GM12878 (cell line): ENCODE data around the gene GPRC5B. TPM values are rescaled to one million over a fixed set of nuclear protein-coding genes. Genes with fewer than 3 reads are reported as not detected.

Source experiments
- ATAC-seq: fragments of 200-7000 bp; cut with Tn5 transposase; 3 replicates; pipeline ENCODE4 v1.9.1; 2020; ENCODE audit warnings: mild to moderate bottlenecking, moderate library complexity
- BruUV-seq: library from RNA; stranded (reverse); fragments of 400-500 nt; replicated peaks from 2 replicates; lab custom pipeline; 2021; lab: Mats Ljungman, UMichigan
- CTCF ChIA-PET: fragments of 300-600 bp; sonication (Branson Sonifier 250); formaldehyde crosslinking; extraction: SDS; loops from one replicate; lab custom pipeline; 2021; ENCODE audit warnings: inconsistent platforms; lab: Yijun Ruan, JAX
- POLR2A ChIA-PET: fragments of 350-600 bp; formaldehyde crosslinking; extraction: SDS; loops from one replicate; lab custom pipeline; 2021; ENCODE audit warnings: inconsistent platforms; lab: Charles Lee
- RAD21 ChIA-PET: fragments of 300-600 bp; sonication (Branson Sonifier 250); formaldehyde crosslinking; loops from one replicate; lab custom pipeline; 2023; ENCODE audit warnings: antibody characterized with exemption; ENCODE audit not compliant: unreplicated experiment; lab: Charles Lee
- SMC1A ChIA-PET: fragments of 300-600 bp; sonication (Branson Sonifier 250); formaldehyde crosslinking; loops from one replicate; lab custom pipeline; 2023; ENCODE audit not compliant: unreplicated experiment, uncharacterized antibody; lab: Charles Lee
- DNase-seq: peaks from one replicate; pipeline ENCODE4 v3.0.0-alpha.2; 2011; ENCODE audit warnings: low read depth, low spot score
- FAIRE-seq: peaks from 3 replicates; lab custom pipeline; 2011; peaks lifted over from hg19 to GRCh38; lab: Jason Lieb, UNC
- H2AFZ ChIP-seq: 2 replicates; pipeline ENCODE4 v1.6.0; 2011; ENCODE audit warnings: low read depth, low read length, control low read depth; ENCODE audit not compliant: control insufficient read depth
- H3K27ac ChIP-seq: 2 replicates; pipeline ENCODE4 v1.5.1; 2011; ENCODE audit warnings: control low read depth; ENCODE audit not compliant: control insufficient read depth, insufficient read depth
- H3K27me3 ChIP-seq, 2 experiments: replicated peaks in 1 of 2; 2 replicates each; pipeline versions ENCODE4 v1.6.0 to v1.6.1; 2011; ENCODE audit warnings: low read length in 1 of 2; ENCODE audit not compliant: control insufficient read depth in 2 of 2, insufficient read depth in 2 of 2
- H3K36me3 ChIP-seq, 2 experiments: 2 replicates each; pipeline ENCODE4 v1.5.1; 2011; ENCODE audit warnings: low read length in 1 of 2; ENCODE audit not compliant: control insufficient read depth in 2 of 2, insufficient read depth in 2 of 2
- H3K4me1 ChIP-seq: 2 replicates; pipeline ENCODE4 v1.6.1; 2011; ENCODE audit warnings: mild to moderate bottlenecking, low read length, moderate library complexity, mixed read lengths; ENCODE audit not compliant: control insufficient read depth, insufficient read depth
- H3K4me2 ChIP-seq: 2 replicates; pipeline ENCODE4 v1.6.0; 2011; ENCODE audit warnings: control low read depth; ENCODE audit not compliant: control insufficient read depth, insufficient read depth
- H3K4me3 ChIP-seq: fragments of 200-600 bp; sonication (generic); 2 replicates; pipeline ENCODE4 v1.5.1; 2016
- H3K79me2 ChIP-seq: 2 replicates; pipeline ENCODE4 v1.6.0; 2011; ENCODE audit warnings: low read length; ENCODE audit not compliant: control insufficient read depth, insufficient read depth
- H3K9ac ChIP-seq: 2 replicates; pipeline ENCODE4 v1.8.0; 2011; ENCODE audit warnings: low read length, control low read depth, mixed read lengths; ENCODE audit not compliant: control insufficient read depth, insufficient read depth
- H3K9me3 ChIP-seq: replicated peaks from 3 replicates; pipeline ENCODE4 v1.5.1; 2011; ENCODE audit warnings: mild to moderate bottlenecking, low read length; ENCODE audit not compliant: control insufficient read depth, insufficient read depth
- H4K20me1 ChIP-seq: 2 replicates; pipeline ENCODE4 v1.6.0; 2011; ENCODE audit not compliant: control insufficient read depth, insufficient read depth
- ATF3 ChIP-seq: IDR thresholded peaks from 2 replicates; pipeline ENCODE4 v1.6.1; 2011; ENCODE audit warnings: low read depth, mild to moderate bottlenecking, low read length, moderate library complexity, borderline replicate concordance; ENCODE audit errors: extremely low read depth
- CBFB ChIP-seq: IDR thresholded peaks from 2 replicates; pipeline ENCODE4 v1.6.1; 2016; ENCODE audit warnings: antibody characterized with exemption, low read depth
- DPF2 ChIP-seq: fragments of 450-650 bp; IDR thresholded peaks from 2 replicates; pipeline ENCODE4 v1.6.1; 2017; ENCODE audit warnings: mild to moderate bottlenecking
- FOS ChIP-seq: IDR thresholded peaks from 3 replicates; pipeline ENCODE4 v1.6.1; 2011; ENCODE audit warnings: borderline replicate concordance; ENCODE audit not compliant: insufficient read length; ENCODE audit errors: extremely low read depth
- GABPA ChIP-seq: IDR thresholded peaks from 2 replicates; pipeline ENCODE4 v1.6.1; 2014; ENCODE audit warnings: antibody characterized with exemption, low read depth, mild to moderate bottlenecking, inconsistent platforms
- NR2C2 ChIP-seq: IDR thresholded peaks from 2 replicates; pipeline ENCODE4 v1.6.1; 2011; ENCODE audit warnings: borderline replicate concordance, low read depth; ENCODE audit not compliant: control insufficient read depth, insufficient read length
- PKNOX1 ChIP-seq: fragments of 450-650 bp; IDR thresholded peaks from 2 replicates; pipeline ENCODE4 v1.6.1; 2016; ENCODE audit warnings: mild to moderate bottlenecking
- RELA ChIP-seq: fragments of 450-650 bp; IDR thresholded peaks from 2 replicates; pipeline ENCODE4 v1.8.0; 2014; ENCODE audit warnings: borderline replicate concordance; ENCODE audit not compliant: partially characterized antibody
- SMAD1 ChIP-seq: fragments of 450-650 bp; IDR thresholded peaks from 2 replicates; pipeline ENCODE4 v1.6.1; 2018; ENCODE audit warnings: mild to moderate bottlenecking, low read depth; ENCODE audit not compliant: partially characterized antibody
- WRNIP1 ChIP-seq: IDR thresholded peaks from 2 replicates; pipeline ENCODE4 v1.6.1; 2011; ENCODE audit warnings: low read depth, low read length, improper control_type of control experiment, borderline replicate concordance
- YY1 ChIP-seq: IDR thresholded peaks from 2 replicates; pipeline ENCODE4 v1.6.1; 2011; ENCODE audit warnings: low read depth, mild to moderate bottlenecking, low read length
- ZBTB11 ChIP-seq: fragments of 450-650 bp; formaldehyde crosslinking; IDR thresholded peaks from 2 replicates; pipeline ENCODE4 v1.5.0; 2022; ENCODE audit warnings: mild to moderate bottlenecking, missing genetic modification characterization
- WGBS: methylation state at CpG from one replicate; pipeline ENCODE4 v1.1.6; 2016; ENCODE audit warnings: low lambda C conversion rate; ENCODE audit not compliant: insufficient replicate concordance, insufficient coverage; ENCODE audit errors: missing lambda C conversion rate; 5-methylcytosine and 5-hydroxymethylcytosine counted together
- in situ Hi-C: fragments of 300-500 bp; cut with MboI; formaldehyde crosslinking; loops from 9 replicates; pipeline ENCODE4 v1.14.3; 2018; ENCODE audit warnings: mixed read lengths
- intact Hi-C: fragments of 100-400 bp; cut with micrococcal nuclease; formaldehyde crosslinking; loops from one replicate; pipeline ENCODE4 v1.14.2; 2022; ENCODE audit not compliant: unreplicated experiment
- polyA plus RNA-seq, 11 experiments: library from polyadenylated mRNA; depleted of rRNA in 4 of 11; unstranded in 6 of 11; stranded (reverse) in 5 of 11; fragments of >200 nt; fragmentation: Nextera tagmentation in 4 of 11; fragmentation: Illumina TruSeq in 1 of 11; extraction: Ambion mirVana in 4 of 11; extraction: Trizol in 1 of 11; gene quantifications; 1 replicate in 1 of 11; 2 replicates in 10 of 11; pipeline versions ENCODE4 v1.2.1 to v1.2.3, GENCODE V29; 2011 to 2016; ENCODE audit warnings: inconsistent platforms in 2 of 11, missing spikeins in 2 of 11, low read depth in 1 of 11
- total RNA-seq, 4 experiments: library from RNA; depleted of rRNA in 3 of 4; stranded (reverse); fragments of >200 nt in 3 of 4; fragmentation: Illumina TruSeq in 1 of 4; extraction: Trizol in 1 of 4; gene quantifications; 2 replicates each; pipeline versions ENCODE4 v1.2.1 to v1.2.3, GENCODE V29; 2013 to 2021

The GPRC5B gene
- total and polyA plus RNA-seq, 10 of the 15 experiments (the other 5 are each of a cell fraction or from before 2014, with no cell fraction given), result 0.01 to 0.42 (median 0.15) TPM; not detected in 2

GRCh38 chr16:19916064-19916463 is 31.4 kb upstream of the GPRC5B start:
- Histone ChIP-seq H3K27me3 (no peaks in the 10 kb centered on the region; a peak in 1 of 4 replicates), H3K4me2 (no peak overlapping the region), H3K9ac (no peak overlapping the region), H3K4me1 (no peaks in the 10 kb centered on the region), H3K36me3 (no peaks in the 10 kb centered on the region), H3K4me3 (no peak overlapping the region), H3K79me2 (no peaks in the 10 kb centered on the region), H2AFZ (no peak overlapping the region), H3K27ac (no peak overlapping the region), H4K20me1 (no peaks in the 10 kb centered on the region), H3K9me3 (no peaks in the 10 kb centered on the region)
- ATAC-seq (no peak), FAIRE-seq (no peak), DNase-seq (no peak)
- no TSS peak for BruUV-seq
- 51% methylated on average over 5 of the region's 5 CpGs for WGBS
- CTCF ChIA-PET, result interaction anchor here (1.4 to 1.5 kb wide), 2 partner anchors 9 to 470 kb away, joined by 3 to 4 read pairs; no protein-coding TSS in a partner anchor
- POLR2A ChIA-PET, result no interaction called here
- SMC1A ChIA-PET, result interaction anchor here (1.0 to 1.9 kb wide), 2 partner anchors 9 to 383 kb away, joined by 4 to 7 read pairs; no protein-coding TSS in a partner anchor
- in situ Hi-C loops, result no loop called here
- RAD21 ChIA-PET, result no interaction called here
- intact Hi-C loops, result no loop called here
- TF ChIP-seq CBFB, result no peak
- TF ChIP-seq RELA, result no peak
- TF ChIP-seq ZBTB11, result no peak
- TF ChIP-seq YY1, result no peak
- TF ChIP-seq WRNIP1, result no peak
- TF ChIP-seq PKNOX1, result no peak
- no peak for TF ChIP-seq FOS
- TF ChIP-seq ATF3, result no peak
- TF ChIP-seq GABPA, result no peak
- no peak for TF ChIP-seq NR2C2
- TF ChIP-seq SMAD1, result no peak
- no peak for TF ChIP-seq DPF2
